Measurements from ENCODE around the gene RPS6KC1. TPM values are rescaled to one million over a fixed set of nuclear protein-coding genes. Genes with fewer than 3 reads are reported as not detected.

The RPS6KC1 gene
- total and polyA plus RNA-seq, 2 donors (not counting 1 experiment from before 2014, with no cell fraction given): 2.4 to 19.0 TPM

DNA sequence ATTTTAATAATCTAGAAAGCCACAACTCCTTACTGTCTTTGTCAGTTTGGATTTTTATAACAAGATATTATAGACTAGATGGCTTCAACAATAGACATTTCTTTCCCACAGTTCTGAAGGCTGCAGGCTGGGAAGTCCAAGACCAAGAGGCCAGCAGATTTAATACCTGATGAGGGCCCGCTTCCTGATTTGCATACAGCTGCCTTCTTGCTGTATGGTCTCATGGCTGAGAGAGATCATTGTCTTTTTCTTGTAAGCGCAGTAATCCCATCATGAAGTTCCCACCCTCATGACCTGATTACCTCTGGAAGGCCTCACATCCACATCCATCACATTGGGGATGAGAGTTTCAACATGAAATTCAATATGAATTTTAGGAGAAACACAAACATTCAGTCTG, 9.8 kb downstream of the RPS6KC1 start:
- ATAC-seq (ENCODE audit: low read depth) (no peak), DNase-seq (no peak)
- Histone ChIP-seq H3K27me3 (replicated peaks in 1 of 4; ENCODE audit: control extremely low read depth in 1 of 4, control insufficient read depth in 3 of 4, insufficient read depth in 4 of 4, low read length in 3 of 4) (no peaks in the 10 kb centered on the region), H3K4me3 (ENCODE audit: control extremely low read depth in 1 of 5, extremely low read depth in 1 of 5, insufficient read depth in 1 of 5, low read depth in 2 of 5, low read length in 4 of 5) (no peak overlapping the region), H3K27ac (ENCODE audit: low read length in 2 of 2) (no peak overlapping the region), H3K9ac (ENCODE audit: low read length) (no peak overlapping the region), H3K4me1 (ENCODE audit: control insufficient read depth in 2 of 2, insufficient read depth in 2 of 2, low read length in 2 of 2) (peaks cover 0 to 1% of the 10 kb centered on the region in 2 donors), H3K79me2 (ENCODE audit: control insufficient read depth, insufficient read depth, low read length) (peaks cover 62% of the 10 kb centered on the region), H4K20me1 (ENCODE audit: control insufficient read depth, insufficient read depth, low read length, poor library complexity, severe bottlenecking) (no peaks in the 10 kb centered on the region), H3K4me2 (replicated peaks; ENCODE audit: low read depth, low read length, poor library complexity, severe bottlenecking) (no peak overlapping the region), H2AFZ (ENCODE audit: insufficient read depth, low read depth, low read length, poor library complexity, severe bottlenecking) (no peak overlapping the region), H3K36me3 (replicated peaks in 1 of 2; ENCODE audit: control extremely low read depth in 1 of 2, control insufficient read depth in 1 of 2, extremely low read depth in 1 of 2, insufficient read depth in 2 of 2, low read length in 1 of 2) (no peaks in the 10 kb centered on the region), H3K9me3 (ENCODE audit: control extremely low read depth in 1 of 3, control insufficient read depth in 2 of 3, insufficient read depth in 1 of 3, low read length in 2 of 3) (no peaks in the 10 kb centered on the region)
- ChIA-PET CTCF (no interaction called here), POLR2A (no interaction called here)
- H3K4me3 Mint-ChIP-seq: no peak overlapping the region
- intact Hi-C loops (cut with micrococcal nuclease): no loop called here
- no peak for TF ChIP-seq CTCF (IDR thresholded peaks at IDR 0.05)
- no peak for TF ChIP-seq EZH2 (IDR thresholded peaks at IDR 0.05; ENCODE audit: borderline replicate concordance, insufficient read depth, low read depth, low read length, poor library complexity, severe bottlenecking)
- H3K4me1 Mint-ChIP-seq: peaks cover 5% of the 10 kb centered on the region
- no peaks in the 10 kb centered on the region for H3K27me3 Mint-ChIP-seq
- WGBS (ENCODE audit: insufficient coverage): 100% methylated on average over 1 of the region's 2 CpGs
- H3K27ac Mint-ChIP-seq: no peak overlapping the region
- no peaks in the 10 kb centered on the region for H3K9me3 Mint-ChIP-seq (ENCODE audit: insufficient read depth)

- Histone ChIP-seq H3K9me3 (ENCODE audit: control extremely low read depth in 1 of 3, control insufficient read depth in 2 of 3, insufficient read depth in 1 of 3, low read length in 2 of 3) (no peaks in the 10 kb centered on the region), H3K27ac (ENCODE audit: low read length in 2 of 2) (no peak overlapping the region), H3K27me3 (replicated peaks in 1 of 4; ENCODE audit: control extremely low read depth in 1 of 4, control insufficient read depth in 3 of 4, insufficient read depth in 4 of 4, low read length in 3 of 4) (no peaks in the 10 kb centered on the region), H4K20me1 (ENCODE audit: control insufficient read depth, insufficient read depth, low read length, poor library complexity, severe bottlenecking) (no peaks in the 10 kb centered on the region), H3K4me3 (ENCODE audit: control extremely low read depth in 1 of 5, extremely low read depth in 1 of 5, insufficient read depth in 1 of 5, low read depth in 2 of 5, low read length in 4 of 5) (no peak overlapping the region), H3K9ac (ENCODE audit: low read length) (no peak overlapping the region), H3K4me1 (ENCODE audit: control insufficient read depth in 2 of 2, insufficient read depth in 2 of 2, low read length in 2 of 2) (peaks cover 4 to 6% of the 10 kb centered on the region in 2 donors), H3K4me2 (replicated peaks; ENCODE audit: low read depth, low read length, poor library complexity, severe bottlenecking) (no peak overlapping the region), H2AFZ (ENCODE audit: insufficient read depth, low read depth, low read length, poor library complexity, severe bottlenecking) (no peak overlapping the region), H3K79me2 (ENCODE audit: control insufficient read depth, insufficient read depth, low read length) (peaks cover 57% of the 10 kb centered on the region), H3K36me3 (replicated peaks in 1 of 2; ENCODE audit: control extremely low read depth in 1 of 2, control insufficient read depth in 1 of 2, extremely low read depth in 1 of 2, insufficient read depth in 2 of 2, low read length in 1 of 2) (no peaks in the 10 kb centered on the region)
- TF ChIP-seq EZH2 (IDR thresholded peaks at IDR 0.05; ENCODE audit: borderline replicate concordance, insufficient read depth, low read depth, low read length, poor library complexity, severe bottlenecking) (no peak), CTCF (IDR thresholded peaks at IDR 0.05) (no peak)
- no peak overlapping the region for H3K4me3 Mint-ChIP-seq
- POLR2A ChIA-PET: no interaction called here
- H3K9me3 Mint-ChIP-seq (ENCODE audit: insufficient read depth): no peaks in the 10 kb centered on the region
- H3K4me1 Mint-ChIP-seq: peaks cover 8% of the 10 kb centered on the region
- no peak overlapping the region for H3K27ac Mint-ChIP-seq
- H3K27me3 Mint-ChIP-seq: no peaks in the 10 kb centered on the region
- ATAC-seq (ENCODE audit: low read depth): no peak
- 82% methylated on average over 1 of the region's 1 CpG for WGBS (ENCODE audit: insufficient coverage)
- CTCF ChIA-PET: no interaction called here
- DNase-seq: no peak
- intact Hi-C loops (cut with micrococcal nuclease): no loop called here
Observed at GRCh38 chr1:213061263-213061662, 10.2 kb downstream of the RPS6KC1 start.
